HEK293 (cell line): Measurements from ENCODE around the gene PITPNC1.
A peak's percentile ranks its signal among the peaks of the same experiment; 100 is the strongest.

Source experiments
- GLIS2 ChIP-seq: fragments of 450-650 bp; formaldehyde crosslinking; IDR thresholded peaks from 2 replicates; pipeline ENCODE4 v1.5.1; 2016; ENCODE audit warnings: missing biosample characterization, missing genetic modification characterization
- KLF10 ChIP-seq: fragments of 450-650 bp; IDR thresholded peaks from 2 replicates; pipeline ENCODE4 v1.5.1; 2018; ENCODE audit warnings: missing biosample characterization, mild to moderate bottlenecking, missing genetic modification characterization
- KLF16 ChIP-seq: fragments of 450-650 bp; formaldehyde crosslinking; IDR thresholded peaks from 2 replicates; pipeline ENCODE4 v1.5.1; 2017; ENCODE audit warnings: missing biosample characterization, missing genetic modification characterization
- KLF8 ChIP-seq: fragments of 450-650 bp; formaldehyde crosslinking; IDR thresholded peaks from 2 replicates; pipeline ENCODE4 v1.5.1; 2016; ENCODE audit warnings: missing biosample characterization, missing genetic modification characterization
- MYNN ChIP-seq: fragments of 450-650 bp; formaldehyde crosslinking; IDR thresholded peaks from 2 replicates; pipeline ENCODE4 v1.5.1; 2016; ENCODE audit warnings: missing biosample characterization, missing genetic modification characterization, borderline replicate concordance
- REPIN1 ChIP-seq: fragments of 450-650 bp; formaldehyde crosslinking; IDR thresholded peaks from 2 replicates; pipeline ENCODE4 v1.5.1; 2017; ENCODE audit warnings: missing biosample characterization, missing genetic modification characterization, low read depth
- SP7 ChIP-seq: fragments of 450-650 bp; formaldehyde crosslinking; IDR thresholded peaks from 2 replicates; pipeline ENCODE4 v1.5.1; 2016; ENCODE audit warnings: missing biosample characterization, missing genetic modification characterization
- TCF7L2 ChIP-seq: IDR thresholded peaks from 2 replicates; pipeline ENCODE4 v1.6.1; 2011; ENCODE audit warnings: low read depth, mild to moderate bottlenecking, inconsistent platforms, low read length, moderate library complexity, borderline replicate concordance
- ZBTB7A ChIP-seq: fragments of 450-650 bp; formaldehyde crosslinking; IDR thresholded peaks from 2 replicates; pipeline ENCODE4 v1.5.1; 2016; ENCODE audit warnings: low read depth, missing biosample characterization, missing genetic modification characterization
- ZFHX2 ChIP-seq: fragments of 450-650 bp; formaldehyde crosslinking; conservative IDR thresholded peaks from 2 replicates; pipeline ENCODE4 v1.5.1; 2016; ENCODE audit warnings: missing biosample characterization, missing genetic modification characterization
- ZFP69B ChIP-seq: fragments of 450-650 bp; formaldehyde crosslinking; IDR thresholded peaks from 2 replicates; pipeline ENCODE4 v1.5.1; 2016; ENCODE audit warnings: missing biosample characterization, missing genetic modification characterization
- ZNF138 ChIP-seq: fragments of 450-650 bp; formaldehyde crosslinking; IDR thresholded peaks from 2 replicates; pipeline ENCODE4 v1.5.1; 2016; ENCODE audit warnings: missing biosample characterization, missing genetic modification characterization, borderline replicate concordance
- ZNF140 ChIP-seq: fragments of 450-650 bp; formaldehyde crosslinking; IDR thresholded peaks from 2 replicates; pipeline ENCODE4 v1.5.1; 2016; ENCODE audit warnings: missing biosample characterization, missing genetic modification characterization
- ZNF211 ChIP-seq: fragments of 450-650 bp; formaldehyde crosslinking; IDR thresholded peaks from 2 replicates; pipeline ENCODE4 v1.5.1; 2016; ENCODE audit warnings: low read depth, missing biosample characterization, missing genetic modification characterization
- ZNF239 ChIP-seq: fragments of 450-650 bp; formaldehyde crosslinking; IDR thresholded peaks from 2 replicates; pipeline ENCODE4 v1.5.1; 2016; ENCODE audit warnings: missing biosample characterization, missing genetic modification characterization
- ZNF266 ChIP-seq: fragments of 450-650 bp; formaldehyde crosslinking; IDR thresholded peaks from 2 replicates; pipeline ENCODE4 v1.5.1; 2016; ENCODE audit warnings: missing biosample characterization, missing genetic modification characterization, low read depth
- ZNF311 ChIP-seq: fragments of 450-650 bp; formaldehyde crosslinking; IDR thresholded peaks from 2 replicates; pipeline ENCODE4 v1.5.1; 2017; ENCODE audit warnings: missing biosample characterization, missing genetic modification characterization, borderline replicate concordance
- ZNF350 ChIP-seq: fragments of 450-650 bp; formaldehyde crosslinking; IDR thresholded peaks from 2 replicates; pipeline ENCODE4 v1.5.0; 2017; ENCODE audit warnings: missing biosample characterization, mild to moderate bottlenecking, missing genetic modification characterization
- ZNF416 ChIP-seq: fragments of 450-650 bp; formaldehyde crosslinking; IDR thresholded peaks from 2 replicates; pipeline ENCODE4 v1.5.1; 2016; ENCODE audit warnings: missing biosample characterization, missing genetic modification characterization
- ZNF426 ChIP-seq: fragments of 450-650 bp; formaldehyde crosslinking; IDR thresholded peaks from 2 replicates; pipeline ENCODE4 v1.5.1; 2017; ENCODE audit warnings: missing biosample characterization, missing genetic modification characterization, mild to moderate bottlenecking, inconsistent platforms, moderate library complexity
- ZNF560 ChIP-seq: fragments of 450-650 bp; formaldehyde crosslinking; IDR thresholded peaks from 2 replicates; pipeline ENCODE4 v1.5.1; 2017; ENCODE audit warnings: missing biosample characterization, missing genetic modification characterization, borderline replicate concordance
- ZNF660 ChIP-seq: fragments of 450-650 bp; IDR thresholded peaks from 2 replicates; pipeline ENCODE4 v1.5.1; 2018; ENCODE audit warnings: missing biosample characterization, mild to moderate bottlenecking, missing genetic modification characterization
- ZNF792 ChIP-seq: fragments of 450-650 bp; formaldehyde crosslinking; IDR thresholded peaks from 2 replicates; pipeline ENCODE4 v1.5.1; 2016; ENCODE audit warnings: missing biosample characterization, missing genetic modification characterization
- ZNF830 ChIP-seq: fragments of 450-650 bp; IDR thresholded peaks from 2 replicates; pipeline ENCODE4 v1.5.0; 2018; ENCODE audit warnings: missing biosample characterization, missing genetic modification characterization, low read depth, mild to moderate bottlenecking, moderate library complexity
- ZSCAN16 ChIP-seq: fragments of 450-650 bp; formaldehyde crosslinking; IDR thresholded peaks from 2 replicates; pipeline ENCODE4 v1.5.1; 2016; ENCODE audit warnings: missing biosample characterization, missing genetic modification characterization
- ZSCAN23 ChIP-seq: fragments of 450-650 bp; formaldehyde crosslinking; IDR thresholded peaks from 2 replicates; pipeline ENCODE4 v1.5.1; 2016; ENCODE audit warnings: missing biosample characterization, missing genetic modification characterization
- TF ChIP-seq, protein P1 (sequence below): fragments of 450-650 bp; formaldehyde crosslinking; IDR thresholded peaks from 2 replicates; pipeline ENCODE4 v1.5.1; 2016; ENCODE audit warnings: missing biosample characterization, missing genetic modification characterization
- TF ChIP-seq, protein P2 (sequence below): fragments of 450-650 bp; formaldehyde crosslinking; IDR thresholded peaks from 2 replicates; pipeline ENCODE4 v1.5.1; 2016; ENCODE audit warnings: missing biosample characterization, missing genetic modification characterization
- TF ChIP-seq, protein P3 (sequence below): fragments of 450-650 bp; formaldehyde crosslinking; IDR thresholded peaks from 2 replicates; pipeline ENCODE4 v1.5.1; 2017; ENCODE audit warnings: missing biosample characterization, missing genetic modification characterization
- TF ChIP-seq, protein P4 (sequence below): fragments of 450-650 bp; formaldehyde crosslinking; IDR thresholded peaks from 2 replicates; pipeline ENCODE4; 2016; ENCODE audit warnings: missing biosample characterization, missing genetic modification characterization
- TF ChIP-seq, protein P5 (sequence below): fragments of 450-650 bp; formaldehyde crosslinking; IDR thresholded peaks from 2 replicates; pipeline ENCODE4 v1.5.1; 2016; ENCODE audit warnings: missing biosample characterization, missing genetic modification characterization

PITPNC1 gene

DNA sequence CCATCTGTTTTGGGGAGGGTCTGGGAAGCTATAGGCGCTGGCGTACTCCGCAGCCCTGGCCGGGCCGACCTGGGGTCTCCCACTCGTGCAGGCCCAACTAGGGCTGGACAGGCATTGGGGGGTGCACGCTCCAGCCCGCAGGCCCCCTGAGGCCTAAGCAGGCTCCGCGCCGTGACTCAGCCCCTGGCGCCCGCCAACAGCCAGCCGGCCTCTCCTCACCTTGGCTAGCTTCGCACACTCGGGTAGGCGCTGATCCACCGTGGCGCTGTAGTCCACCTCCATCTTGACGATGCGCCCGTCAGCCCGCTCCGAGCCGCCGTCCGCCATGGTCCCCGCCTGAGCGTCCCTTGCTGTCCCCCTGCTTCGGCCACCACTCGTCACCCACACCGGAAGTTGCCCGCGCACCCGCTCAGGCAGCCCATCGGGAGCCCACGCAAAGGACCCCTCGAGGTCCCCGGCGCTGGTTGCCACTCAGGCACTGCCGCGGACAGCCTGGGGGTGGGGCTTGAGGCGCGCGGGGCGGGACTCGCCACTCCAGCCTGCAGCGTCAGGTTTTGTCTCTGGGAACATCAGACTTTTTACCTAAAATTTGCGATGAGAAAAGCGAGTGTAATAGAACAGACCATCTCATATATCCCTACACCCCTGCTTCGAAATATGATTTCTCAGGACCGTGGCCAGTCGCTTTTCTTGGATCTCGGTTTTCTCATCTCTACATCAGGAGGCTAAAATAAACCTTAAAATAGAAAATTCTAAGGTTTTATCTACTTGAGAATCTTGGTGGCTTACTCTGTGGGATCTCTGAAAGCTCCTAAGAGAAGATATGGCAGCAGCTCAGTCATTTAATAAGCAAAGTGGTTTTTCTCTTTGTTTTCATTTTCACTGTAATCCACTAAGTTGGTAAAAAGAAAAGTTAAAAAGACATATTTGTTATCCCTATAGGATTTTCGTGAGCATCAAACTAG, 10.6 kb upstream of the PITPNC1 start, which contains the start of gene PSMD12 (continued):
- no peak for TF ChIP-seq ZNF138
- no peak for TF ChIP-seq ZNF350 (tag by site-specific recombination)
- no peak for TF ChIP-seq ZNF792
- TF ChIP-seq, protein P1, sequence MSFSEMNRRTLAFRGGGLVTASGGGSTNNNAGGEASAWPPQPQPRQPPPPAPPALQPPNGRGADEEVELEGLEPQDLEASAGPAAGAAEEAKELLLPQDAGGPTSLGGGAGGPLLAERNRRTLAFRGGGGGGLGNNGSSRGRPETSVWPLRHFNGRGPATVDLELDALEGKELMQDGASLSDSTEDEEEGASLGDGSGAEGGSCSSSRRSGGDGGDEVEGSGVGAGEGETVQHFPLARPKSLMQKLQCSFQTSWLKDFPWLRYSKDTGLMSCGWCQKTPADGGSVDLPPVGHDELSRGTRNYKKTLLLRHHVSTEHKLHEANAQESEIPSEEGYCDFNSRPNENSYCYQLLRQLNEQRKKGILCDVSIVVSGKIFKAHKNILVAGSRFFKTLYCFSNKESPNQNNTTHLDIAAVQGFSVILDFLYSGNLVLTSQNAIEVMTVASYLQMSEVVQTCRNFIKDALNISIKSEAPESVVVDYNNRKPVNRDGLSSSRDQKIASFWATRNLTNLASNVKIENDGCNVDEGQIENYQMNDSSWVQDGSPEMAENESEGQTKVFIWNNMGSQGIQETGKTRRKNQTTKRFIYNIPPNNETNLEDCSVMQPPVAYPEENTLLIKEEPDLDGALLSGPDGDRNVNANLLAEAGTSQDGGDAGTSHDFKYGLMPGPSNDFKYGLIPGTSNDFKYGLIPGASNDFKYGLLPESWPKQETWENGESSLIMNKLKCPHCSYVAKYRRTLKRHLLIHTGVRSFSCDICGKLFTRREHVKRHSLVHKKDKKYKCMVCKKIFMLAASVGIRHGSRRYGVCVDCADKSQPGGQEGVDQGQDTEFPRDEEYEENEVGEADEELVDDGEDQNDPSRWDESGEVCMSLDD (tag by site-specific recombination), result peak; percentile 93
- peak; percentile 61; the same call in 1 of the 2 replicates for TF ChIP-seq ZSCAN16 (tag by site-specific recombination)
- TF ChIP-seq, protein P2, sequence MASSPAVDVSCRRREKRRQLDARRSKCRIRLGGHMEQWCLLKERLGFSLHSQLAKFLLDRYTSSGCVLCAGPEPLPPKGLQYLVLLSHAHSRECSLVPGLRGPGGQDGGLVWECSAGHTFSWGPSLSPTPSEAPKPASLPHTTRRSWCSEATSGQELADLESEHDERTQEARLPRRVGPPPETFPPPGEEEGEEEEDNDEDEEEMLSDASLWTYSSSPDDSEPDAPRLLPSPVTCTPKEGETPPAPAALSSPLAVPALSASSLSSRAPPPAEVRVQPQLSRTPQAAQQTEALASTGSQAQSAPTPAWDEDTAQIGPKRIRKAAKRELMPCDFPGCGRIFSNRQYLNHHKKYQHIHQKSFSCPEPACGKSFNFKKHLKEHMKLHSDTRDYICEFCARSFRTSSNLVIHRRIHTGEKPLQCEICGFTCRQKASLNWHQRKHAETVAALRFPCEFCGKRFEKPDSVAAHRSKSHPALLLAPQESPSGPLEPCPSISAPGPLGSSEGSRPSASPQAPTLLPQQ (tag by site-specific recombination), result peak; percentile 62
- TF ChIP-seq KLF16 (tag by site-specific recombination), result peak; percentile 75
- TF ChIP-seq ZNF239, result peak; percentile 88
- TF ChIP-seq ZNF416 (tag by site-specific recombination), result no peak
- no peak for TF ChIP-seq ZNF266 (tag by site-specific recombination)
- TF ChIP-seq ZNF211, result no peak
- TF ChIP-seq, protein P3, sequence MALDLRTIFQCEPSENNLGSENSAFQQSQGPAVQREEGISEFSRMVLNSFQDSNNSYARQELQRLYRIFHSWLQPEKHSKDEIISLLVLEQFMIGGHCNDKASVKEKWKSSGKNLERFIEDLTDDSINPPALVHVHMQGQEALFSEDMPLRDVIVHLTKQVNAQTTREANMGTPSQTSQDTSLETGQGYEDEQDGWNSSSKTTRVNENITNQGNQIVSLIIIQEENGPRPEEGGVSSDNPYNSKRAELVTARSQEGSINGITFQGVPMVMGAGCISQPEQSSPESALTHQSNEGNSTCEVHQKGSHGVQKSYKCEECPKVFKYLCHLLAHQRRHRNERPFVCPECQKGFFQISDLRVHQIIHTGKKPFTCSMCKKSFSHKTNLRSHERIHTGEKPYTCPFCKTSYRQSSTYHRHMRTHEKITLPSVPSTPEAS (tag by site-specific recombination), result 0 out of 2 replicates have a peak, but pooled peaks have one; percentile 37
- TF ChIP-seq ZNF140 (tag by site-specific recombination), result no peak
- TF ChIP-seq, protein P4, sequence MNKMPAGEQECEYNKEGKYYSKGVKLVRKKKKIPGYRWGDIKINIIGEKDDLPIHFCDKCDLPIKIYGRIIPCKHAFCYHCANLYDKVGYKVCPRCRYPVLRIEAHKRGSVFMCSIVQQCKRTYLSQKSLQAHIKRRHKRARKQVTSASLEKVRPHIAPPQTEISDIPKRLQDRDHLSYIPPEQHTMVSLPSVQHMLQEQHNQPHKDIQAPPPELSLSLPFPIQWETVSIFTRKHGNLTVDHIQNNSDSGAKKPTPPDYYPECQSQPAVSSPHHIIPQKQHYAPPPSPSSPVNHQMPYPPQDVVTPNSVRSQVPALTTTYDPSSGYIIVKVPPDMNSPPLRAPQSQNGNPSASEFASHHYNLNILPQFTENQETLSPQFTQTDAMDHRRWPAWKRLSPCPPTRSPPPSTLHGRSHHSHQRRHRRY (tag by site-specific recombination), result no peak
- TF ChIP-seq KLF10 (tag by site-specific recombination), result 0 out of 2 replicates have a peak, but pooled peaks have one; percentile 38
- peak; percentile 59; the same call in 1 of the 2 replicates for TF ChIP-seq KLF8 (tag by site-specific recombination)
- TF ChIP-seq MYNN (tag by site-specific recombination), result peak; percentile 14; the same call in 1 of the 2 replicates
- TF ChIP-seq, protein P5, sequence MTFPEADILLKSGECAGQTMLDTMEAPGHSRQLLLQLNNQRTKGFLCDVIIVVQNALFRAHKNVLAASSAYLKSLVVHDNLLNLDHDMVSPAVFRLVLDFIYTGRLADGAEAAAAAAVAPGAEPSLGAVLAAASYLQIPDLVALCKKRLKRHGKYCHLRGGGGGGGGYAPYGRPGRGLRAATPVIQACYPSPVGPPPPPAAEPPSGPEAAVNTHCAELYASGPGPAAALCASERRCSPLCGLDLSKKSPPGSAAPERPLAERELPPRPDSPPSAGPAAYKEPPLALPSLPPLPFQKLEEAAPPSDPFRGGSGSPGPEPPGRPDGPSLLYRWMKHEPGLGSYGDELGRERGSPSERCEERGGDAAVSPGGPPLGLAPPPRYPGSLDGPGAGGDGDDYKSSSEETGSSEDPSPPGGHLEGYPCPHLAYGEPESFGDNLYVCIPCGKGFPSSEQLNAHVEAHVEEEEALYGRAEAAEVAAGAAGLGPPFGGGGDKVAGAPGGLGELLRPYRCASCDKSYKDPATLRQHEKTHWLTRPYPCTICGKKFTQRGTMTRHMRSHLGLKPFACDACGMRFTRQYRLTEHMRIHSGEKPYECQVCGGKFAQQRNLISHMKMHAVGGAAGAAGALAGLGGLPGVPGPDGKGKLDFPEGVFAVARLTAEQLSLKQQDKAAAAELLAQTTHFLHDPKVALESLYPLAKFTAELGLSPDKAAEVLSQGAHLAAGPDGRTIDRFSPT (tag by site-specific recombination), result peak; percentile 78; the same call in 1 of the 2 replicates
- peak; percentile 68; the same call in 1 of the 2 replicates for TF ChIP-seq ZFP69B (tag by site-specific recombination)
- peak; percentile 82 for TF ChIP-seq ZFHX2
- peak; percentile 84 for TF ChIP-seq SP7
- TF ChIP-seq ZSCAN23, result peak; percentile 75; the same call in 1 of the 2 replicates
- no peak for TF ChIP-seq ZNF560
- no peak for TF ChIP-seq ZNF830
- TF ChIP-seq GLIS2 (tag by site-specific recombination), result peak; percentile 94
- TF ChIP-seq ZNF311 (tag by site-specific recombination), result no peak
- no peak for TF ChIP-seq TCF7L2
- TF ChIP-seq ZBTB7A (tag by site-specific recombination), result peak; percentile 91
- TF ChIP-seq ZNF660 (tag by site-specific recombination), result peak; percentile 58; the same call in 1 of the 2 replicates
- peak; percentile 92; the same call in 1 of the 2 replicates for TF ChIP-seq REPIN1 (tag by site-specific recombination)
- no peak for TF ChIP-seq ZNF426 (tag by site-specific recombination)
